ENCODE data around the gene MLH3. TPM values are rescaled to one million over a fixed set of nuclear protein-coding genes. Genes with fewer than 3 reads are reported as not detected.

MLH3 gene
- 6.8 and 18.4 TPM in 2 replicates for total RNA-seq

DNA sequence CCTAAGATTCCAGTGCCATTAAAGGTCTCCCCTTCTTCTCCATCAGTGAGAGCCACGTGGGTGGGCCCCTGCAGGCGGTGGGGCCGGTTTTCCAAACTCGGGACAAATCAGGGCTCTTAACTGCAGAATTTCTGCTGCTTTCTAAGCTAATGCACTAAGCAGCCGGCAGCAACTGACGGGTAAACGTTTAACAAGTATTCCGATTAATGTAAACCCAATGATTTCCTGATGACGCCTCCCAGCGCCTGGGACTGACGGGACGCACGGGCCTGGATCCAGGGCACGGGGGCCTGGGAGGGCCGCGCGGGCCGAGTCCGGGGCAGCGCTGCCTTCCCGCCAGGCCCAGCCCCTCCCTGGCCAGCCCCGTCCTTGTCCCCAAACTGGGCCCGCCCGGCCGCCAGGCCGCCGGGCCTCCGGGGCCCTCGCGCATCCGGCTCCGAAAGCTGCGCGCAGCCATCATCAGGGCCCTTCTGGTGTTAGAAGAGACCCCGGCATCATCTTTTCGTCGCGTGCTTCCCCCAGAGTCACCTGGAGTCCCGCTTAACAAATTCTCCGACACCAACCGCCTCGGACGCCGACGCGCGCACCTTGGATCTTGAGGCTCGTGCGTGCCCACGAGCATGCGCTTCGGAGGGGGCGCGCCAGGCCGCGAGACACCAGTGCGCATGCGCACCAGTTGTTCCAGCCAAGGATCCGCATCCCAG is at the start of gene MLH3:
TSS of gene MLH3 (minus strand) at position 616 of the 704 bp plus-strand sequence. CDS start 1,812 bp downstream, outside the sequence.

DNA sequence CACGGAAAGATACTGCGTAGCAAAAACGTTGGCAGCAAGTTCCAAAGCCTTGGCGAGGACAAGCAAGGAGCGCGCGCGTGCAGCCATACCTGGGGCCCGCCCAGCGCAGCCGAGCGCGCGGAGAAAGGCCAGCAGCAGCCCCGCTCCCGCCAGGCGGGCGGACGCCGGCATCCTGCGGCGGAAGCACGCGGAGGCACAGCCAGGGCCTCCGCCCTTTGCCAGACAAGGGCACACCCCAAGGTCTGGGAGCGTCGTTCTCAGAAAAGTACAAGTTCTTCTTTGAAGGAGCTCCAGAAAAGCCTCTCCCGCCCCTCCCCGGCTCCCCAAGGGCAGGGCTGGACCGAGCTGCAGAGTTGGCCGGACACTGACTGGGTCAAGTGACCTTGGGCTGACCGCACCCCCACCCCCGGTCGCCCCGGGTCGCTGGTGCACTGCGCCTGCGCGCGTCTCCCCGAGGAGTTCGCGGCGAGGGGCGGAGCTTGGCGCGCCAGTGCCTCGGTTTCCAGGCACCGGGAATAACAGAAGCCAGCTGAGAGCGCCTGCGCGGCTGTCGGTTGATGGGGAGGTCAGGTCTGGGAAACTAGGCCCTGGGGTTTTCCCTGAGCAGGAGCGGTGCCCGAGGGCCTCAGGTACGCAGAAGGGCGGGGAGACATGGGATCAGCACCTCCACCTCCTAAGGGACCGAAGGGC is 18.0 kb upstream of the MLH3 start, which contains the start of gene ZC2HC1C:
TSS of gene ZC2HC1C (plus strand) at position 521 of the 690 bp plus-strand sequence. CDS start 933 bp downstream, outside the sequence.

DNA sequence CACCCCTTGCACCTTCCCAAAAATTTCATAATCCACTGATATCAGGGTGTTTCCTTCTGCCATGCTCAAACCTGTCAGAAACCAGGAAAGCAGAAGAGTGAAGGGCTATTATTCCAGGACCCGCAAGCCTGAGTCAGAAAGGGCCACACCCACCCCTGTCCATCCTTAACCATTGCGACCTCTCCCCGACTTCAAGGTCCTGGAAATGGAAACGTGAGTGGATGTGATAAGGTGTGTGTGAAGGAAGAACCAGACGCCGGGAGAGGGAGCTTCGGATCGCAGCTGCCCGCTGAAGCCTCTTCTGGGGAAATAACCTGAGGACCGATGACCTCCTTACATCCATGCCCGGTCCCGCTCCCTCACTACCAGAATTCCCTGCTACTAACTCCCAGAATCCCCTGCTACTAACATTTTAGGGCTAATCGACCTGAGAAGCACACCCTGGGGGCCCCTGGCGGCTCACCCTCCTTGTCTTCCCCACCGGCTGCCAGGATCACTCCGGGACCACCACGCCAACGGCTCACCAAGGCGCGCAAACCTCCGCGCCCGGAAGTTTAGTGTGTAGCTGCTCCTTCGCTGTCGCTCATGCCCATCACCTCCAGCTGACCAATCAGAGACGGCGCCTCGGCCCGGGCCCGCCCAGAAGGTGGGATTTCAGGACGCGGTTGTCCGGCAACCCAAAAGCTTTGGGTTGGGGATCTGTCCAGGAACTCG is 12.4 kb upstream of the MLH3 start, which contains the start of gene ACYP1:
TSS of gene ACYP1 (minus strand) at position 534 of the 714 bp plus-strand sequence. CDS start at position 63, 471 bp downstream.

GRCh38 chr14:75002392-75003249 is 48.6 kb downstream of the MLH3 start, which contains the start of gene EIF2B2:
EIF2B2 (plus strand) TSS chr14:75002921; CDS start chr14:75002991, 70 bp downstream.

Other genes starting within 250 kb of the MLH3 start
- not detected in 2 replicates for gene PROX2, start 175.3 kb downstream of the MLH3 start, total RNA-seq
- 46.1 and 73.6 TPM in 2 replicates for gene DLST, start 169.6 kb downstream of the MLH3 start, total RNA-seq
- gene RPS6KL1, start 128.2 kb downstream of the MLH3 start, total RNA-seq: 7.0 and 15.9 TPM in 2 replicates
- gene PGF, start 95.9 kb downstream of the MLH3 start, total RNA-seq: 121 and 214 TPM in 2 replicates
- 87.8 and 126 TPM in 2 replicates for gene EIF2B2, start 48.5 kb downstream of the MLH3 start, total RNA-seq
- 8.7 and 13.7 TPM in 2 replicates for gene ACYP1, start 12.6 kb upstream of the MLH3 start, total RNA-seq
- 0.49 and 0.63 TPM in 2 replicates for gene ZC2HC1C, start 18.2 kb upstream of the MLH3 start, total RNA-seq
- 31.2 and 65.6 TPM in 2 replicates for gene NEK9, start 75.6 kb upstream of the MLH3 start, total RNA-seq
- 105 and 250 TPM in 2 replicates for gene TMED10, start 125.1 kb upstream of the MLH3 start, total RNA-seq
- gene FOS, start 227.4 kb upstream of the MLH3 start, total RNA-seq: 1.6 and 116 TPM in 2 replicates